ENCODE data around the gene MORC2. TPM values are rescaled to one million over a fixed set of nuclear protein-coding genes. Genes with fewer than 3 reads are reported as not detected.
A peak's percentile ranks its signal among the peaks of the same experiment; 100 is the strongest.

The MORC2 gene
- total RNA-seq: 10 to 100 TPM; 16.7 to 27.5 TPM

GRCh38 chr22:30968015-30968923 lies at the start of gene MORC2:
Gene MORC2 (minus strand): TSS chr22:30968774. CDS start chr22:30967889, 885 bp downstream.
- peaks cover 33% of the 10 kb centered on the region for H3K9me3 ChIP-seq
- peak within 1 kb of the TSS; percentile 94 to 97 for H3K27ac ChIP-seq
- TF ChIP-seq CTCF (IDR thresholded peaks at IDR 0.05): no peak
- H3K36me3 ChIP-seq: peaks cover 28% of the 10 kb centered on the region
- peak within 1 kb of the TSS; percentile 95 for H3K4me3 ChIP-seq
- no peaks in the 10 kb centered on the region for H3K27me3 ChIP-seq (replicated peaks; ENCODE audit: insufficient read depth)
- peaks cover 13 to 53% of the 10 kb centered on the region in 2 donors for H3K4me1 ChIP-seq (ENCODE audit: control insufficient read depth in 1 of 2, low read depth in 2 of 2)
- no peak for DNase-seq (ENCODE audit: low spot score)
- ATAC-seq (ENCODE audit: insufficient number of reproducible peaks, low FRiP score, low read depth): peak; percentile 39

GRCh38 chr22:31005535-31005934 lies 37.0 kb upstream of the MORC2 start:
- ATAC-seq (ENCODE audit: insufficient number of reproducible peaks, low FRiP score, low read depth): no peak
- Histone ChIP-seq H3K27ac (no peak overlapping the region), H3K4me3 (no peak overlapping the region), H3K4me1 (ENCODE audit: control insufficient read depth in 1 of 2, low read depth in 2 of 2) (no peaks in the 10 kb centered on the region), H3K9me3 (peaks cover 11% of the 10 kb centered on the region), H3K36me3 (no peaks in the 10 kb centered on the region), H3K27me3 (replicated peaks; ENCODE audit: insufficient read depth) (no peaks in the 10 kb centered on the region)
- no peak for DNase-seq (ENCODE audit: low spot score)
- TF ChIP-seq CTCF (IDR thresholded peaks at IDR 0.05): no peak

- Histone ChIP-seq H3K27ac (no peak overlapping the region), H3K4me3 (no peak overlapping the region), H3K27me3 (replicated peaks; ENCODE audit: insufficient read depth) (no peaks in the 10 kb centered on the region), H3K4me1 (ENCODE audit: control insufficient read depth in 1 of 2, low read depth in 2 of 2) (peaks cover 5 to 14% of the 10 kb centered on the region in 2 donors), H3K36me3 (no peaks in the 10 kb centered on the region), H3K9me3 (peaks cover 11% of the 10 kb centered on the region)
- TF ChIP-seq CTCF (IDR thresholded peaks at IDR 0.05): no peak
- DNase-seq (ENCODE audit: low spot score): no peak
- ATAC-seq (ENCODE audit: insufficient number of reproducible peaks, low FRiP score, low read depth): no peak
Observed at GRCh38 chr22:31001124-31001770, 32.7 kb upstream of the MORC2 start.

- DNase-seq (ENCODE audit: low spot score): no peak
- no peaks in the 10 kb centered on the region for H3K27me3 ChIP-seq (replicated peaks; ENCODE audit: insufficient read depth)
- ATAC-seq (ENCODE audit: insufficient number of reproducible peaks, low FRiP score, low read depth): no peak
- TF ChIP-seq CTCF (IDR thresholded peaks at IDR 0.05): no peak
- H3K27ac ChIP-seq: no peak overlapping the region
- H3K4me1 ChIP-seq (ENCODE audit: control insufficient read depth in 1 of 2, low read depth in 2 of 2): peaks cover 5 to 29% of the 10 kb centered on the region in 2 donors
- no peaks in the 10 kb centered on the region for H3K36me3 ChIP-seq
- no peaks in the 10 kb centered on the region for H3K9me3 ChIP-seq
- H3K4me3 ChIP-seq: no peak overlapping the region
Observed at GRCh38 chr22:30998329-30998728, 29.8 kb upstream of the MORC2 start.

- Histone ChIP-seq H3K9me3 (no peaks in the 10 kb centered on the region), H3K4me1 (ENCODE audit: control insufficient read depth in 1 of 2, low read depth in 2 of 2) (peaks cover 9 to 46% of the 10 kb centered on the region in 2 donors), H3K4me3 (no peak overlapping the region), H3K27ac (peak overlapping the region in 1 of 2 donors; percentile 51), H3K36me3 (no peaks in the 10 kb centered on the region), H3K27me3 (replicated peaks; ENCODE audit: insufficient read depth) (no peaks in the 10 kb centered on the region)
- DNase-seq (ENCODE audit: low spot score): no peak
- no peak for TF ChIP-seq CTCF (IDR thresholded peaks at IDR 0.05)
- no peak for ATAC-seq (ENCODE audit: insufficient number of reproducible peaks, low FRiP score, low read depth)
Observed at GRCh38 chr22:30996462-30996861, 27.9 kb upstream of the MORC2 start.
